ENCODE measurements around the gene TCIRG1. TPM values are rescaled to one million over a fixed set of nuclear protein-coding genes. Genes with fewer than 3 reads are reported as not detected.

The TCIRG1 gene
- total and polyA plus RNA-seq, 2 of the 13 experiments (the other 11 are each of a cell fraction or from before 2014, with no cell fraction given), result 48.0 to 69.6 TPM

- TF ChIP-seq, protein P1, sequence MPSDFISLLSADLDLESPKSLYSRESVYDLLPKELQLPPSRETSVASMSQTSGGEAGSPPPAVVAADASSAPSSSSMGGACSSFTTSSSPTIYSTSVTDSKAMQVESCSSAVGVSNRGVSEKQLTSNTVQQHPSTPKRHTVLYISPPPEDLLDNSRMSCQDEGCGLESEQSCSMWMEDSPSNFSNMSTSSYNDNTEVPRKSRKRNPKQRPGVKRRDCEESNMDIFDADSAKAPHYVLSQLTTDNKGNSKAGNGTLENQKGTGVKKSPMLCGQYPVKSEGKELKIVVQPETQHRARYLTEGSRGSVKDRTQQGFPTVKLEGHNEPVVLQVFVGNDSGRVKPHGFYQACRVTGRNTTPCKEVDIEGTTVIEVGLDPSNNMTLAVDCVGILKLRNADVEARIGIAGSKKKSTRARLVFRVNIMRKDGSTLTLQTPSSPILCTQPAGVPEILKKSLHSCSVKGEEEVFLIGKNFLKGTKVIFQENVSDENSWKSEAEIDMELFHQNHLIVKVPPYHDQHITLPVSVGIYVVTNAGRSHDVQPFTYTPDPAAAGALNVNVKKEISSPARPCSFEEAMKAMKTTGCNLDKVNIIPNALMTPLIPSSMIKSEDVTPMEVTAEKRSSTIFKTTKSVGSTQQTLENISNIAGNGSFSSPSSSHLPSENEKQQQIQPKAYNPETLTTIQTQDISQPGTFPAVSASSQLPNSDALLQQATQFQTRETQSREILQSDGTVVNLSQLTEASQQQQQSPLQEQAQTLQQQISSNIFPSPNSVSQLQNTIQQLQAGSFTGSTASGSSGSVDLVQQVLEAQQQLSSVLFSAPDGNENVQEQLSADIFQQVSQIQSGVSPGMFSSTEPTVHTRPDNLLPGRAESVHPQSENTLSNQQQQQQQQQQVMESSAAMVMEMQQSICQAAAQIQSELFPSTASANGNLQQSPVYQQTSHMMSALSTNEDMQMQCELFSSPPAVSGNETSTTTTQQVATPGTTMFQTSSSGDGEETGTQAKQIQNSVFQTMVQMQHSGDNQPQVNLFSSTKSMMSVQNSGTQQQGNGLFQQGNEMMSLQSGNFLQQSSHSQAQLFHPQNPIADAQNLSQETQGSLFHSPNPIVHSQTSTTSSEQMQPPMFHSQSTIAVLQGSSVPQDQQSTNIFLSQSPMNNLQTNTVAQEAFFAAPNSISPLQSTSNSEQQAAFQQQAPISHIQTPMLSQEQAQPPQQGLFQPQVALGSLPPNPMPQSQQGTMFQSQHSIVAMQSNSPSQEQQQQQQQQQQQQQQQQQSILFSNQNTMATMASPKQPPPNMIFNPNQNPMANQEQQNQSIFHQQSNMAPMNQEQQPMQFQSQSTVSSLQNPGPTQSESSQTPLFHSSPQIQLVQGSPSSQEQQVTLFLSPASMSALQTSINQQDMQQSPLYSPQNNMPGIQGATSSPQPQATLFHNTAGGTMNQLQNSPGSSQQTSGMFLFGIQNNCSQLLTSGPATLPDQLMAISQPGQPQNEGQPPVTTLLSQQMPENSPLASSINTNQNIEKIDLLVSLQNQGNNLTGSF (CRISPR knock-in tag; IDR thresholded peaks at IDR 0.05), result no peak
- TF ChIP-seq ZNF687 (CRISPR knock-in tag; IDR thresholded peaks at IDR 0.05) (peak; percentile 92), SP2 (CRISPR knock-in tag; IDR thresholded peaks at IDR 0.05) (no peak; the same call in 1 of the 2 replicates), TCF12 (IDR thresholded peaks at IDR 0.05) (no peak), TCF12 (CRISPR knock-in tag; IDR thresholded peaks at IDR 0.05) (0 out of 2 replicates have a peak, but pooled peaks have one; percentile 52), CHD2 (IDR thresholded peaks at IDR 0.05; ENCODE audit: low read depth, low read length) (no peak), ZNF205 (CRISPR knock-in tag; IDR thresholded peaks at IDR 0.05) (no peak), MAX (IDR thresholded peaks at IDR 0.05) (peak; percentile 56; the same call in 1 of the 2 replicates), ZNF383 (CRISPR knock-in tag; IDR thresholded peaks at IDR 0.05; ENCODE audit: borderline replicate concordance) (no peak), ZNF121 (CRISPR knock-in tag; IDR thresholded peaks at IDR 0.05) (peak; percentile 74; the same call in 1 of the 2 replicates), ZNF333 (CRISPR knock-in tag; IDR thresholded peaks at IDR 0.05; ENCODE audit: borderline replicate concordance) (0 out of 2 replicates have a peak, but pooled peaks have one; percentile 44), PLRG1 (conservative IDR thresholded peaks at IDR 0.05) (no peak), ZNF234 (CRISPR knock-in tag; conservative IDR thresholded peaks at IDR 0.05) (peak; percentile 82; the same call in 1 of the 2 replicates), ZNF740 (CRISPR knock-in tag; IDR thresholded peaks at IDR 0.05) (peak; percentile 32; the same call in 1 of the 2 replicates)
- TF ChIP-seq, protein P2, sequence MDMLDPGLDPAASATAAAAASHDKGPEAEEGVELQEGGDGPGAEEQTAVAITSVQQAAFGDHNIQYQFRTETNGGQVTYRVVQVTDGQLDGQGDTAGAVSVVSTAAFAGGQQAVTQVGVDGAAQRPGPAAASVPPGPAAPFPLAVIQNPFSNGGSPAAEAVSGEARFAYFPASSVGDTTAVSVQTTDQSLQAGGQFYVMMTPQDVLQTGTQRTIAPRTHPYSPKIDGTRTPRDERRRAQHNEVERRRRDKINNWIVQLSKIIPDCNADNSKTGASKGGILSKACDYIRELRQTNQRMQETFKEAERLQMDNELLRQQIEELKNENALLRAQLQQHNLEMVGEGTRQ (IDR thresholded peaks at IDR 0.05; ENCODE audit: low read depth, low read length), result peak; percentile 21; the same call in 1 of the 2 replicates
- TF ChIP-seq, protein P2 (CRISPR knock-in tag; IDR thresholded peaks at IDR 0.05; ENCODE audit: borderline replicate concordance), result peak; percentile 82
Observed at GRCh38 chr11:68016904-68017817, 21.7 kb upstream of the TCIRG1 start (continued).

Data from HepG2 (cell line).